GM18868 (cell line): ENCODE results near the gene GTF3C1.
"Not testable (repeated sequence)": the region's sequence is repeated elsewhere in the genome, so short reads cannot be mapped to it uniquely, and the experiment has no call there.

Experiments
- ATAC-seq: cut with Tn5 transposase; IDR thresholded peaks from one replicate; pipeline ENCODE4 v1.9.1; 2021; ENCODE audit warnings: mild to moderate bottlenecking, moderate library complexity; ENCODE audit not compliant: unreplicated experiment

Gene GTF3C1

DNA sequence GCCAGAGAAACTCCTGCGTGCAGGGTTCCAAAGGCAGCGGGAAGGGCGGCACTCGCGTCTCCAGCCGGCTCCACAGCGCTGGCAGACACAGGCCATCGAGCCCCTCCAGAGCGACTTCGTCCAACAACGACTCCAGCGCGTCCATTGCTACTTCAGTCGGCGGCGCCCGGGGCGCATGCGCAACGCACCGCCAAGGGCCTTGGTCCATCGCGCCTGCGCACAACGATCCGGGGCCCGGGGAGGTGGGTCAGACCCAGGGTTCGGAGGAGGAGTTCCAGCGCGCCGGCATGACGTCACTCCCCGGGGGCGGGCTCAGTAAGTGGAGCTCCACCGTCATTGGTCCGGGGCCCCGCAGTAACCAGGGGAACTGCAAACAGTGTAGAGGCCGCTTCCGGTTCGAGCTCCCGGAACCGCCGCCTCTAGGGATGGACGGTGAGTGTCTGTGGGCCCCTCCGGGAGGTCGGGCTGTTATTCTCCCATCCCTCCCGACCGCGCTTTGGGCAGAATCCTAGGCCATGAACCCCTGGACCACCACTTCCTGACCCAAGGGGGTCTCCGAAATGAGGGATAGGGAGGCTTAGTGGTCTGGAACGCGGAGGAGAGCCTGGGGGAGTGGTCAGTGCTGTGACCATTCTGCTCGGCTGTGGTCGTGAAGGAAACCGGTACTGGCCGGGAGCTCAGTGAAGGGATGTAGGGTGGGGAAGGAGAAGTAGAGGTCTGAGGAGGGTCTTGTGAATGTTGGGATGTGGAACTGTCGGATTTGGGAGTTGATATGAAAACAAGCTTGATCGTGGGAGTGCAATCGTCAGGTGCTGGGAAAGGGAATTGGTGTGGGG lies at the start of gene GTF3C1, which contains the start of gene KATNIP:
Gene GTF3C1 (minus strand): TSS at position 168 of the 836 bp plus-strand sequence. CDS start 23 bp downstream, at position 145.
Gene KATNIP (plus strand): TSS at position 399 of the 836 bp plus-strand sequence. CDS start 27 bp downstream, at position 426.
- ATAC-seq, result peak; percentile 98

DNA sequence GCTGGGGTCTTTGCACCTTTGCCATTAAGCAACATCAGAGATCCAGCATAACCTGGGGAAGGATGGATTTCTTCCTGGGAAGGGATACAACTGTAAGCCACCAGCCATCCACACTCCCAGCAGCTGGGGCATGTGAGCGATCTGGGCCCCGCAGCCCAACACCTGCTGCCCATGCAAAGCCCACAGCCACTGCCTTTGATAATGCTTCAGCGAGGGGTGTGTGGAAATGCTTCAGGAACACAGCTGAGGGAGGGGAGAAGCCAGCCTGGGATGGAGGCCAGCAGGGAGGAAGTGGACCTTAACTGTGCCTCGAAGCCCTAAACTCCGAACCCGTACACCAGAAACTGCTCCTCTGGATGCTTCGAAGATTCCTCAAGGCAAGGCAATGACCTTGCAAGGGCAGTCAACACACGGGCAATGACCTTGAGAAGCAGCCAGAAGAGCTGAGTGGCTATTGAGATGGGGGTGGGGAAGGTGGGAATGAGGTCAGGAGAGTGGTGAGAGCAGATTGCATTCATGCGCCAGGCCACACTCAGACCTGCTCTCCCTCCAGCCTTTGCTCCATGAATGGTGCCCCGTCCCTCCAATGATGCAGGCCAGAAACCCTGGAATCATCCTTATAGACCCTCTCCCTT lies 49.3 kb upstream of the GTF3C1 start:
- no peak for ATAC-seq

- no peak for ATAC-seq
These were observed 48.5 kb upstream of the GTF3C1 start for GRCh38 chr16:27598220-27598619.

- no peak for ATAC-seq
These were observed 47.6 kb upstream of the GTF3C1 start for GRCh38 chr16:27597361-27597760.

GRCh38 chr16:27596411-27596810 lies 46.7 kb upstream of the GTF3C1 start:
- no peak for ATAC-seq

DNA sequence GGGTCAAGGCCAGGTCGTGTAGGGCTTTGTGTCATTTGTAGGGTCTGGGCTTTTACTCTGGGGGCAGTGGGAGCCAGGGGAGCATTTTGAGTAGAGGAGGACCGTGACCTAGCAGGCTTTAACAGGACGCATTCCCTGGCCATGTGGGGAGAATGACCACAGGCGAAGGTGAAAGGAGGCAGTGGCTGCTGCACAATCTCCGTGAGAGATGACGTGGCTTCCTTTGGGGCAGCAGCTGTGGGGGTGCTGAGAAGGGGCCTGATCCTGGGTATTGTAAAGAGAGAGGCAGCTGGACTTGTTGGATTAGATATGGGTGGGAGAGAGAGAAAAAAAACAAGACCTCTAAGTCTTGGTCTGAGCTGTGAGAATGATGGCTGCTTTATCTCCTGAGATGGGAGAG lies 46.3 kb upstream of the GTF3C1 start:
- ATAC-seq, result no peak

- no peak for ATAC-seq
These were observed 45.8 kb upstream of the GTF3C1 start for GRCh38 chr16:27595475-27595874.

GRCh38 chr16:27591837-27592236 lies 42.1 kb upstream of the GTF3C1 start:
- no peak for ATAC-seq

GRCh38 chr16:27588057-27588456 lies 38.3 kb upstream of the GTF3C1 start:
- ATAC-seq, result no peak

- ATAC-seq, result no peak
These were observed 37.0 kb upstream of the GTF3C1 start for GRCh38 chr16:27586711-27587110.

- ATAC-seq, result no peak
These were observed 35.5 kb upstream of the GTF3C1 start for GRCh38 chr16:27585200-27585599.

- no peak for ATAC-seq
These were observed 33.9 kb upstream of the GTF3C1 start for GRCh38 chr16:27583634-27584033.

- ATAC-seq, result no peak
These were observed 33.2 kb upstream of the GTF3C1 start for GRCh38 chr16:27582883-27583282.

DNA sequence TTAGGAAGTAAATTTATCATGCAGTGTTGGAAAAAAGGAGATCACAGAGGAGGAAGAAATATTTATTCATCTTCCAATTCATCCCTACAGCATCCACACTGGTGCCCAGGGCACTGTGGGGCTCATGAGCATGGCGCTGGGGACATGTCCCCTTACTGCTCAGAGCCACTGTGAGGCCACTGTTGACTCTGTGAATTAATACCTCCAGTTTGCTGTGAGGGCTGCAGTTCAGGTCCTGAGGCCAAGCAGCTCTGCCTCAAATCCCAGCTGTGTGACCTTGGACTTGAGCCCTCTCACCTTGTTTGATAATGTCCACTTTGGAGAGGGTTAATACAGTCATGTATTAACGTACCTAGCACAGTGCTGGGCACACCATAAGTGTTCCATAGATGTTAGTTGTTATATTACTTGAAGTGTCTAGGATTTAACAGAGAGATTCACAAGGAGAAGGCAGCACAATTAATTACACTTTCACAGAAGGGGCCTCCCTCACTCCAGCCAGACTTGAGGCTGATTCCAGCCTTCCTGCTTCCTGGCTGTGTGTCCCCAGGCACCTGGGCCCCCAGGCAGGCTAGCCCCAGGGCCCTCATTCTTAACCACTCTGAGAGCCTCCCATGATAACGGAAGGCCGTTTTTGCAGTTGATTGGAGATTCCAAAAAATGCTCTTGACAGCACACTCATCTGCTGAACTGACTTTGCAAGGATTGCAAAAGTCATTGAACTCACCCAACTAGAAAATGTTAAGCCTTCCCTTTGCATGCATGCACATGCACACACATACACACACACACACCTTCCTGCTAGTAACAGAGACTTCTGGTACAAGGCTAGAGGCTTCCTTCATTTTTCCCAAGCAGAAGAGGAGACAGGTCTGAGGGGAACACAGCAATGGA lies 29.6 kb upstream of the GTF3C1 start:
- no peak for ATAC-seq

DNA sequence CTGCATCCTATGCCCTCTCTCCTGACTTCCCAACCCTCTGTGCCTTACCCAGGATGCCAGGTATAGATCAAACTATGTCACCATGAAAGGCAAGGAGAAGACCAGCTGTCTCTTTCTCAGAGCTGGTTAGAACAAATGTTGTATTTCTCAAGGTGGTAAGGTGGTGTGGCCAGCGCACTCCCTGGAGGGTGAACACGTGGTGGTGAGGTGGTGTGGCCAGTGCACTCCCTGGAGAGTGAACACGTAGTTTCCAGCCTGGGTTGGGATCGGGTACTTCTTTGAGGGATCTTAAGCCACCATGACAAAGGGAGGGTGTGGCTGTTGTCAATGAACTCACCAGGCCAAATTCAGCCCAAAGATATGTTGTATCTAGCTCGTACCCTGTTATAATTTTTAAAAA lies 27.0 kb upstream of the GTF3C1 start:
- ATAC-seq, result no peak

DNA sequence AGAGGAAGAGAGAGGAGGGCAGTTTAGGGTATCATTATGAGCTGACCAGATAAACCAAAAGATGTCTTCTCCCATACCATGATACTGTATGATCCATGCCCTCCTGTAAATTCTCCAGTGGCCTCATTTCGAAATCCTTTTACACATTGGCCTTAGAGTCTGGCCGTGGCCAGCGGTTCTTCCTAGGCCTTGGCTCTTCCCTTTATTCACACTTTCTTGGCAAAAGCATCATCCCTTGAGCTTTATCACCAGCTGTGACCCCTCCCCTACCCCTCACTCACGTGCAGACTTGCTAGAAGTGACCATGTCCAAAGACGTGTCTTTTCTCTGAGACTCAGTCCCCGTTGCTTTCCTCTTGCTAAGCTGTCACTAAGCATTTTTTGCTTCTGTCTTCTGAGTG lies 23.0 kb upstream of the GTF3C1 start:
- ATAC-seq, result no peak

- no peak for ATAC-seq
These were observed 22.0 kb upstream of the GTF3C1 start for GRCh38 chr16:27571433-27572326.

DNA sequence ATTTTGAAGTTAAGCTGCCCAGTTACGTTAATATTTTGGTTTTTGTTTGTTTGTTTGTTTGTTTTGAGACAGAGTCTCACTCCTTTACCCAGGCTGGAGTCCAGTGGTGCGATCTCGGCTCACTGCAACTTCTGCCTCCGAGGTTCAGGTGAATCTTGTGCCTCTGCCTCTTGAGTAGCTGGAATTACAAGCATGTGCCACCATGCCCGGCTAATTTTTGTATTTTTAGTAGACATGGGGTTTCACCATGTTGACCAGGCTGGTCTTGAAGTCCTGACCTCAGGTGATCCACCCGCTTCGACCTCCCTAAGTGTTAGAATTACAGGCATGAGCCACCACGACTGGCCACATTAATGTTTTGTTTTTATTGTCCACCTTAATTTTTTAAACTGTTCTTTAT lies 21.3 kb upstream of the GTF3C1 start:
- ATAC-seq, result not testable (repeated sequence)

GRCh38 chr16:27568077-27568476 lies 18.4 kb upstream of the GTF3C1 start:
- no peak for ATAC-seq

GRCh38 chr16:27566417-27566816 lies 16.7 kb upstream of the GTF3C1 start:
- ATAC-seq, result no peak
